H1 (cell line): ENCODE data around the gene CISD2.
"Not testable (repeated sequence)": the region's sequence is repeated elsewhere in the genome, so short reads cannot be mapped to it uniquely, and the experiment has no call there.

ENCODE experiments used
- CBX5 ChIP-seq: fragments of 300-800, 300-1000 bp; sonication (generic); IDR thresholded peaks from 2 replicates; pipeline ENCODE4 v1.7.1; 2016; ENCODE audit warnings: antibody characterized with exemption, low read length, low read depth
- CEBPB ChIP-seq: IDR thresholded peaks from 2 replicates; pipeline ENCODE4 v1.6.1; 2012; ENCODE audit warnings: low read depth, low read length
- EP300 ChIP-seq, 2 experiments: IDR thresholded peaks; 1 replicate in 1 of 2; 2 replicates in 1 of 2; pipeline ENCODE4 v1.6.1; 2011 to 2012; ENCODE audit warnings: low read depth in 2 of 2, low read length in 2 of 2, mild to moderate bottlenecking in 2 of 2, borderline replicate concordance in 1 of 2, inconsistent platforms in 1 of 2, moderate library complexity in 1 of 2
- EZH2 ChIP-seq: fragments of 200-600 bp; sonication (generic); IDR thresholded peaks from 2 replicates; pipeline ENCODE4 v1.7.1; 2012; ENCODE audit warnings: low read depth, mild to moderate bottlenecking, moderate library complexity, low read length, inconsistent platforms; ENCODE audit not compliant: severe bottlenecking
- GABPA ChIP-seq: IDR thresholded peaks from 2 replicates; pipeline ENCODE4 v1.6.1; 2011; ENCODE audit warnings: mild to moderate bottlenecking, low read length, moderate library complexity, borderline replicate concordance; ENCODE audit not compliant: insufficient read depth
- MAFK ChIP-seq: IDR thresholded peaks from 2 replicates; pipeline ENCODE4 v1.6.1; 2012; ENCODE audit warnings: low read depth, mild to moderate bottlenecking, improper control_type of control experiment, low read length
- RAD21 ChIP-seq, 2 experiments: IDR thresholded peaks in 1 of 2; conservative IDR thresholded peaks in 1 of 2; 2 replicates each; pipeline ENCODE4 v1.6.1; 2011; ENCODE audit warnings: low read depth in 2 of 2, low read length in 2 of 2, improper control_type of control experiment in 1 of 2, inconsistent platforms in 1 of 2, mild to moderate bottlenecking in 1 of 2, moderate library complexity in 1 of 2
- TAF1 ChIP-seq: IDR thresholded peaks from 2 replicates; pipeline ENCODE4 v1.6.1; 2011; ENCODE audit warnings: mild to moderate bottlenecking, low read depth, low read length
- TAF7 ChIP-seq: optimal IDR thresholded peaks from 2 replicates; pipeline ENCODE3; 2011; ENCODE audit warnings: low read depth, mild to moderate bottlenecking, inconsistent platforms, low read length, moderate library complexity, borderline replicate concordance
- YY1 ChIP-seq: IDR thresholded peaks from 2 replicates; pipeline ENCODE4 v1.6.1; 2011; ENCODE audit warnings: low read depth, mild to moderate bottlenecking, low read length
- TF ChIP-seq, protein P1 (sequence below), 3 experiments: IDR thresholded peaks; 1 replicate in 2 of 3; 2 replicates in 1 of 3; pipeline versions ENCODE4 v1.5.1 to v1.6.1; 2011; ENCODE audit warnings: low read length in 3 of 3, mild to moderate bottlenecking in 3 of 3, inconsistent platforms in 2 of 3, low read depth in 1 of 3, moderate library complexity in 1 of 3; ENCODE audit not compliant: insufficient read depth in 1 of 3; ENCODE audit errors: control extremely low read depth in 1 of 3
- TF ChIP-seq, protein P2 (sequence below): IDR thresholded peaks from 2 replicates; pipeline ENCODE4 v1.6.1; 2011; ENCODE audit warnings: low read depth, mild to moderate bottlenecking, low read length; ENCODE audit not compliant: insufficient read depth
- TF ChIP-seq, protein P3 (sequence below): IDR thresholded peaks from 2 replicates; pipeline ENCODE4 v1.6.1; 2012; ENCODE audit warnings: low read length, inconsistent platforms

DNA sequence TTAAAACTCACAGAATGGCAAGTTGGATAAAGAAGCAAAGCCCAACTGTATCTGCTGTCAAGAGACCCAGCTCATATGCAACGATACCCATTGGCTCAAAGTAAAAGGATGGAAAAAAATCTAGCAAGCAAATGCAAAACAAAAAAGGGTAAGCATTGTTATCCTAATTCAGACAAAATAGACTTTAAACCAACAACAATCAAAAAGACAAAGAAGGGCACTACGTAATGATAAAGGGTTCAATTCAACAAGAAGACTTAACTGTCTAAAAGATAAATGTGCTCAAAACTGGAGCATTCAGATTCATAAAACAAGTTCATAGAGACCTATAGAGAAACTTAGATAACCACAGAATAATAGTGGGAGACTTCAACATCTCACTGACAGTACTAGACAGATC, 69.3 kb downstream of the CISD2 start:
- TF ChIP-seq GABPA; TAF1; CEBPB; MAFK; TAF7; EP300 (IDR thresholded peaks at IDR 0.05; ENCODE audit: borderline replicate concordance in 1 of 2, low read depth in 2 of 2, low read length in 2 of 2); RAD21 (IDR thresholded peaks at IDR 0.05 in 1 of 2, conservative IDR thresholded peaks at IDR 0.05 in 1 of 2; ENCODE audit: low read depth in 2 of 2, low read length in 2 of 2); EZH2; CBX5; YY1: not testable (repeated sequence)
- TF ChIP-seq, protein P1, sequence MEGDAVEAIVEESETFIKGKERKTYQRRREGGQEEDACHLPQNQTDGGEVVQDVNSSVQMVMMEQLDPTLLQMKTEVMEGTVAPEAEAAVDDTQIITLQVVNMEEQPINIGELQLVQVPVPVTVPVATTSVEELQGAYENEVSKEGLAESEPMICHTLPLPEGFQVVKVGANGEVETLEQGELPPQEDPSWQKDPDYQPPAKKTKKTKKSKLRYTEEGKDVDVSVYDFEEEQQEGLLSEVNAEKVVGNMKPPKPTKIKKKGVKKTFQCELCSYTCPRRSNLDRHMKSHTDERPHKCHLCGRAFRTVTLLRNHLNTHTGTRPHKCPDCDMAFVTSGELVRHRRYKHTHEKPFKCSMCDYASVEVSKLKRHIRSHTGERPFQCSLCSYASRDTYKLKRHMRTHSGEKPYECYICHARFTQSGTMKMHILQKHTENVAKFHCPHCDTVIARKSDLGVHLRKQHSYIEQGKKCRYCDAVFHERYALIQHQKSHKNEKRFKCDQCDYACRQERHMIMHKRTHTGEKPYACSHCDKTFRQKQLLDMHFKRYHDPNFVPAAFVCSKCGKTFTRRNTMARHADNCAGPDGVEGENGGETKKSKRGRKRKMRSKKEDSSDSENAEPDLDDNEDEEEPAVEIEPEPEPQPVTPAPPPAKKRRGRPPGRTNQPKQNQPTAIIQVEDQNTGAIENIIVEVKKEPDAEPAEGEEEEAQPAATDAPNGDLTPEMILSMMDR (IDR thresholded peaks at IDR 0.05; ENCODE audit: control extremely low read depth in 1 of 3, insufficient read depth in 1 of 3, low read depth in 1 of 3, low read length in 3 of 3) = not testable (repeated sequence)
- TF ChIP-seq, protein P2, sequence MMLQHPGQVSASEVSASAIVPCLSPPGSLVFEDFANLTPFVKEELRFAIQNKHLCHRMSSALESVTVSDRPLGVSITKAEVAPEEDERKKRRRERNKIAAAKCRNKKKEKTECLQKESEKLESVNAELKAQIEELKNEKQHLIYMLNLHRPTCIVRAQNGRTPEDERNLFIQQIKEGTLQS = not testable (repeated sequence)
- TF ChIP-seq, protein P3, sequence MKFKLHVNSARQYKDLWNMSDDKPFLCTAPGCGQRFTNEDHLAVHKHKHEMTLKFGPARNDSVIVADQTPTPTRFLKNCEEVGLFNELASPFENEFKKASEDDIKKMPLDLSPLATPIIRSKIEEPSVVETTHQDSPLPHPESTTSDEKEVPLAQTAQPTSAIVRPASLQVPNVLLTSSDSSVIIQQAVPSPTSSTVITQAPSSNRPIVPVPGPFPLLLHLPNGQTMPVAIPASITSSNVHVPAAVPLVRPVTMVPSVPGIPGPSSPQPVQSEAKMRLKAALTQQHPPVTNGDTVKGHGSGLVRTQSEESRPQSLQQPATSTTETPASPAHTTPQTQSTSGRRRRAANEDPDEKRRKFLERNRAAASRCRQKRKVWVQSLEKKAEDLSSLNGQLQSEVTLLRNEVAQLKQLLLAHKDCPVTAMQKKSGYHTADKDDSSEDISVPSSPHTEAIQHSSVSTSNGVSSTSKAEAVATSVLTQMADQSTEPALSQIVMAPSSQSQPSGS = not testable (repeated sequence)
